Measurements from ENCODE around the gene IGFBP7. TPM values are rescaled to one million over a fixed set of nuclear protein-coding genes. Genes with fewer than 3 reads are reported as not detected.
A peak's percentile ranks its signal among the peaks of the same experiment; 100 is the strongest.

The IGFBP7 gene
- total RNA-seq, 1 donor: 263 TPM

DNA sequence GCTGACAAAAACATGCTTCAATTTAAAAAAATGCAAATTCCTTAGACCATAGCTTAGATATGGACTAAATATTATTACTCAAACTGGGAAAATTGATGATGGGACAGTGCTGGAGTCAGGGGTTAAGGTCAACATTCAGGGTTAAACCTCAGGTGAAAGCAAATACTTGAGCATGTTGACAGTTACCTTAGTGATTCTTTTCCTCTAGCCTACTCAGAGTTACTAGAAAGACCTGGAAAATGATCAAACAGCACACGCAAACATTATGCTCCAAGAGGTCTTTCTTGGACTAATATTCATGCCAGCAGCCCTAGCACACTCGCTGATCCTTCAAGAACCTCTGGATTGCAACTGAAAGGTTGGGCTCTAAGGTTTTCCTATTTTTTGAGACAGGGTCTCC lies 10.8 kb downstream of the IGFBP7 start:
- DNase-seq (ENCODE audit: low read depth): no peak
- TF ChIP-seq, protein P1, sequence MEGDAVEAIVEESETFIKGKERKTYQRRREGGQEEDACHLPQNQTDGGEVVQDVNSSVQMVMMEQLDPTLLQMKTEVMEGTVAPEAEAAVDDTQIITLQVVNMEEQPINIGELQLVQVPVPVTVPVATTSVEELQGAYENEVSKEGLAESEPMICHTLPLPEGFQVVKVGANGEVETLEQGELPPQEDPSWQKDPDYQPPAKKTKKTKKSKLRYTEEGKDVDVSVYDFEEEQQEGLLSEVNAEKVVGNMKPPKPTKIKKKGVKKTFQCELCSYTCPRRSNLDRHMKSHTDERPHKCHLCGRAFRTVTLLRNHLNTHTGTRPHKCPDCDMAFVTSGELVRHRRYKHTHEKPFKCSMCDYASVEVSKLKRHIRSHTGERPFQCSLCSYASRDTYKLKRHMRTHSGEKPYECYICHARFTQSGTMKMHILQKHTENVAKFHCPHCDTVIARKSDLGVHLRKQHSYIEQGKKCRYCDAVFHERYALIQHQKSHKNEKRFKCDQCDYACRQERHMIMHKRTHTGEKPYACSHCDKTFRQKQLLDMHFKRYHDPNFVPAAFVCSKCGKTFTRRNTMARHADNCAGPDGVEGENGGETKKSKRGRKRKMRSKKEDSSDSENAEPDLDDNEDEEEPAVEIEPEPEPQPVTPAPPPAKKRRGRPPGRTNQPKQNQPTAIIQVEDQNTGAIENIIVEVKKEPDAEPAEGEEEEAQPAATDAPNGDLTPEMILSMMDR (IDR thresholded peaks at IDR 0.05; ENCODE audit: insufficient read depth, low read length): no peak
- H3K4me3 ChIP-seq (ENCODE audit: low read depth, low read length): no peak overlapping the region

DNA sequence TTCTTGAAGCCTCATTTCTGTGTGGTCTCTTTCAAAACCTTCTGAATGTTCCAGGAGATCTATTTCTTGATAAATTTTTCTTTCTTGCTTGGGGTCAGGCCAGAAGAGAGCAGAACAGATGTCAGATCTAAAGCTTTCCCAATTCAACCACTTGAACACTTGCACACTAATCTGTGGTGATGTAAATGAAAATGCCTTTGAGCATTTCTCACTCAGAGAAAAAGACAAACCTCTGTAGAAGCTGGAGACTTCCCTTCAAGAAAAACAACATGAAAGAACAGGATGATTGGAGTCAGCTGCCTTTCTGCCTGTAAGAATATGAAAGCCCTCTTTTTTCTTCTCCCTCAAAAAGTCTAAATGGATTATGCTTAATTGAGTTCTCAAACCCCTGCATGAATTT lies 11.2 kb downstream of the IGFBP7 start:
- H3K4me3 ChIP-seq (ENCODE audit: low read depth, low read length): no peak overlapping the region
- TF ChIP-seq, protein P1 (IDR thresholded peaks at IDR 0.05; ENCODE audit: insufficient read depth, low read length): no peak
- DNase-seq (ENCODE audit: low read depth): peak; percentile 94

DNA sequence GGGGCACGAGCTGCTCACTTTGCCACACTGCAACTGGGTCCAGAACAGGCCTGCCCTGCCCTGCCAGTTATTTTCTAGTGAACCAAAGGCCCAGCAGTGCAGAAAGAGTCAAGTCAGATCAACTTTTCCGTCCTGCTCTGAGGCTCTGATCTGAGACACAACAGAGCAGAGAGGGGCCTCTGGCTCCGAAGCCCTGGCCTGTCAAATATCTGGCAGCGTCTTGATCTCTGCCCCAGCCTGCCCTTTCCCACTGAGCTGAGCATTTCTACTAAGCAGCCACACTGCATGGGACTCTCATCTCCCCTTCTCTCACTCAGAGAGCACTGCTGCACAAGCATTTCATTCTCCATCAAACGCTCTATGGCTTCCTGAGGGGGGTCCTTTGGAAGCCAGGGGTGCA lies 11.8 kb downstream of the IGFBP7 start:
- no peak for DNase-seq (ENCODE audit: low read depth)
- TF ChIP-seq, protein P1 (IDR thresholded peaks at IDR 0.05; ENCODE audit: insufficient read depth, low read length): no peak
- no peak overlapping the region for H3K4me3 ChIP-seq (ENCODE audit: low read depth, low read length)

DNA sequence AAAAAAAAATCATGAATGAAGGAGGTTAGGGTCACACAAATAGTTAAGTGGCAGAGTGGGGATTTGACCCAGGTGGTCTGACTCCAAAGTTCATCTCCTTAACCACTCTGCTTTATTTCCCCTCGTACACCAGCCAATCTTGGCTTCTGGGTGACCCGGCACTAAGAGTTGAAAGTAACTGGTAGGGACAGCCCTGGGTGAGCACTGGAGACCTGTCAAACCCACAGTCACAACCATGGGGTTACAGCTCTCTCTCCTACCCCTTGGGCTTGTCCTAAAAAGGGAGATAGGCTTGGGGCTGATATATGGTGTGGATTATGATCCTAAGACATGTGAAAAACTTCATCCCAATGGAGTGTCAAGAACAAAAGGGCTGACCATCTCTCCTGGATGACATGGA lies 12.5 kb downstream of the IGFBP7 start:
- no peak for DNase-seq (ENCODE audit: low read depth)
- H3K4me3 ChIP-seq (ENCODE audit: low read depth, low read length): no peak overlapping the region
- TF ChIP-seq, protein P1 (IDR thresholded peaks at IDR 0.05; ENCODE audit: insufficient read depth, low read length): no peak

DNA sequence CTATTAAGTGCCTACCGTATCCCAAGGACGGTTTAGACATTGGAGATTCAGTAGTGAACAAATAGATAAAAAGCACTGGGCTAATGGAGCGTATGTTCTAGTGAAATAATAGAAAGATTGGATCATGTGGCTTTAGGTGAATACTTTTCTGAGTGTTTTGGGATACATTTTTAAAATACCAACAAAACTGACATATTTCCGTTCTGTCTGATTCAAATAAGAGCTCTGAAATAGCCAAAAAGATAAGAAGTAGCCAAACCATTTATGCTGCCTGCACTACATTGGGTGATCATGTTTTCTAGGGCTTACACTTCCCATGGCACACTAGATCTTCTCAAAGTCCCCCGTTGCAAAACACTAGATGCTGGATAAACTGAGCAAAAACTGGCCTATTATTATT lies 14.2 kb downstream of the IGFBP7 start:
- DNase-seq (ENCODE audit: low read depth): peak; percentile 94
- TF ChIP-seq, protein P1 (IDR thresholded peaks at IDR 0.05; ENCODE audit: insufficient read depth, low read length): no peak
- no peak overlapping the region for H3K4me3 ChIP-seq (ENCODE audit: low read depth, low read length)

DNA sequence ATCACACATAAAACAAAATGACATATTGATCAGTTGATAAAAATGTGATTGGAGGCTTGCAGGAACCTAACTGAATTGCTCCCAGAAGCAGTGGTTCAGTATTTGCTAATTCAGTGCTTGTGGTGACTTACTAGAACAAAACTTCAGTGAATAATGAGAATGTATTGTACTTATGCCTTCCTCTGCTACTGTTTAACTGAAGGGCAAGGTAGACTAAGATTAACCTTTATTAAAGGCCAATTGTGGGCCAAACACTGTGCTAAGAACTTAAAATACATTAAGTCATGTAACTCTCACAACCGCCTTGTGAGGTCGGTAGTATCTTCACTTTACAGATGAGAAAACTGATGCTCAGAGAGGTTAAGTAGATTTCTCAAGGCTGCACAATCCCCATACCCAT lies 14.9 kb downstream of the IGFBP7 start:
- no peak for DNase-seq (ENCODE audit: low read depth)
- H3K4me3 ChIP-seq (ENCODE audit: low read depth, low read length): no peak overlapping the region
- TF ChIP-seq, protein P1 (IDR thresholded peaks at IDR 0.05; ENCODE audit: insufficient read depth, low read length): no peak

DNA sequence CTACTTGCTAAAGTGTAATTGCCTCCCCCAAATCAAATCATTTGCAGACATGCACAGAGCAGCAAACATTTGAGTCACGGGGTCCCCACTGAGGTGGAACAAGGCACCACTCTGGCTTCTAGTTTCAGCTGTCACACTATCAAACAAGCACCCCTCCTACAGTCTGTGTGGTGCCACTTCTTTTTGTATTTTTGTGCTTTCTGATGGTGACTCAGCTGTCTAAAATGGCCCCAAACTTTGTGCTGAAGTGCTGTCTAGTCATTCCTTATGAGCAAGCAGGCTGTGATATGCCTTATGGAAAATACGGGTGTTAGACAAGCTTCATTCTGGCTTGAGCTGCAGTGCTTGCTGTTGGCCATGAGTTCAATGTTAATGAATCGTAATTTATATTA lies 15.4 kb downstream of the IGFBP7 start:
- TF ChIP-seq, protein P1 (IDR thresholded peaks at IDR 0.05; ENCODE audit: insufficient read depth, low read length): peak; percentile 23
- peak; percentile 73 for DNase-seq (ENCODE audit: low read depth)
- H3K4me3 ChIP-seq (ENCODE audit: low read depth, low read length): no peak overlapping the region
